SK-N-DZ (cell line): ENCODE measurements around the gene PTTG1IP.

Experiments
- DNase-seq: peaks from one replicate; pipeline ENCODE4 v3.0.0-alpha.2; 2015; ENCODE audit warnings: low spot score

Gene PTTG1IP

DNA sequence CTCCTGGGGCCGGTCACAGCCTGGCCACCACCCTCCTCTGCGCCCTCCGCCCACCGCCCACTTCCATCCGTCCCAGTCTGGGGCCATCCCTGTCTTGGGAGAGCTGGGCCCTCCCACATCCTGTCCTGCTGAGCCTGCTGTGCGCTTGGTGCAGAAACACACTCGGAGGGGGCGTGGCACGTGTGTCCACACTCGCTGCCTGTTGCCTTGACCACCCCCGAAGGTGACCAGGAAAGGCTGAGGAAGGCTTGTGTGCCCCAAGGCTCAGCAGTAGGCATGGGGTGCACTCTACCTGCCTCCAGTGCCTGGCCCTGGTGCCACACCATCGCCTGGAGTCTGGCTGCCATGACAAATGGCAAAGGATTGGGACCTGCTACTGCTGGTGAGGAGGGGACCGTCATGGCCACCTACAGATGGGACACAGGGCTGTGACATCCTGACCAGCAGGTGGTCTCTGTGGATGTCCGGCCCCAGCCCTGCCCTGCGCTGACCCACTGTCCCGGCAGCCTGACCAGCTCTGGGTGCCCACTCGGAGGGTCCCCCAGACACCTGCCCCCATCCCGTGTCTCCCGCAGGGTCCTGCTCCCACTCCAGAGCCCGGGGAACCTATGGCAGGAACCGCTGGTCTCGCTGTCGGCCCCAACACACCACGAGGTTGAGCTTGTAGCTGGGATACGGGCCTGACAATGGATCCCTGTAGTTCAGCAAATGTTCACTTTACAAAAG lies 23.2 kb upstream of the PTTG1IP start:
- DNase-seq, result no peak

DNA sequence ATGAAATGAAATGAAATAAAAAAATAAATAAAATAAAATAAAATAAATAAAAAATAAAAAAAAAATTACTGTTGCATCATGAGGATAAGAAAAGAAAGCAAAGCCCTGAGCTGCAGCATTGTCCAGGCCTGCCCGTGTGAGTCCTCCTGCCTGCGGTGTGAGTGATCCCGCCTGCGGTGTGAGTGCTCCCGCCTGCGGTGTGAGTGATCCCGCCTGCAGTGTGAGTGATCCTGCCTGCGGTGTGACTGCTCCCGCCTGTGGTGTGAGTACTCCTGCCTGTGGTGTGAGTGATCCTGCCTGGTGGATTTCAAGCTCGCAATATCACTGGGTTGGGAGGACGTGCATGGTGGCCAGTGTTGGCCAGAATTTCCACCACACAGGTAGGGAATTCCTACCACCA lies 22.4 kb upstream of the PTTG1IP start:
- no peak for DNase-seq

GRCh38 chr21:44894687-44895302 lies 21.3 kb upstream of the PTTG1IP start:
- DNase-seq, result no peak

GRCh38 chr21:44893948-44894656 lies 20.6 kb upstream of the PTTG1IP start:
- DNase-seq, result no peak

DNA sequence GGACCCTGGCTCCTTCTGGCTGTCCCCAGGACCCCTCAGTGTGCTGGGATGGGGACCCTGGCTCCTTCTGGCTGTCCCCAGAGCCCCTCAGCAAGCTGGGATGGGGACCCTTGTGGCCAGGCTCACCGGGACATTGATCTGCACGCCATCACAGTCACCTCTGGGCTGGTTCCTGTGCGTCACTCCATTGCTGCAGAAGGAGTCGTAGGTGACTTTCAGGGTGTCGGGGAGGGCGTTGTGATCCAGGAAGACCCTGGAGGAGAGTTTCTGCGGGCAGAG lies 19.7 kb upstream of the PTTG1IP start:
- no peak for DNase-seq

DNA sequence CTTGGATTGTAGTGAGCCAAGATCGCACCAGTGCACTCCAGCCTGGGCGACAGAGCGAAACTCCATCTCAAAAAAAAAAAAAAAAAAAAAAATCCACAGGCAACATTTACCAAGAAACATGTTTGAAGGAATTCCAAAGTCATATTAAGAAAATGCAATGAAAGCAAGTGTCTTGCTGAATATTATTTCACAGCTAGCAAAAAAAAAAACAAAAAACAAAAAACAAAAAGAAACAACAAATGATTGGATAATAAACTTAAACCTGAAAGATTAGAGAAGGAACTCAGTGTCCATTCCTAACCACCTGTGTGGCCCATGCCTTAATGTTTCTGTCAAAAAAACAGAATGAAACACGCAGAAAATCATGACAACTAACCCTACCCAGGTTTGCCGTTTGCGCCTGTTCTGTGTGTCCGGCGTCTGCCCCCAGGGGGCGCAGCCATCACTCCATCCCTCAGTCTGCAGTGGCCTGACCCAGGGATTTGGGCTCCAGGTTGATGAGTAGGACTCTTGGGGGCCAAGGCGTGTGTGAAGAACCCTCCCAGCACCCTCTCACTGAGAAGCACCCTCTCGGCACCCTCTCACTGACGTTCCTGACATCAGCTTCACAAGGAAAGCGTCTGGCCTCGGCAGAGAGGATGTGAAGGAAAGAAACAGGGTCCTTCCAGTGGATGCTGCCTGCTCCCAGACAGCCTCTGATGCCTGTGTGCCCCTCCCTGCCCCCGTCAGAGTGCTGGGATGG lies 19.2 kb upstream of the PTTG1IP start:
- peak; percentile 40 for DNase-seq

DNA sequence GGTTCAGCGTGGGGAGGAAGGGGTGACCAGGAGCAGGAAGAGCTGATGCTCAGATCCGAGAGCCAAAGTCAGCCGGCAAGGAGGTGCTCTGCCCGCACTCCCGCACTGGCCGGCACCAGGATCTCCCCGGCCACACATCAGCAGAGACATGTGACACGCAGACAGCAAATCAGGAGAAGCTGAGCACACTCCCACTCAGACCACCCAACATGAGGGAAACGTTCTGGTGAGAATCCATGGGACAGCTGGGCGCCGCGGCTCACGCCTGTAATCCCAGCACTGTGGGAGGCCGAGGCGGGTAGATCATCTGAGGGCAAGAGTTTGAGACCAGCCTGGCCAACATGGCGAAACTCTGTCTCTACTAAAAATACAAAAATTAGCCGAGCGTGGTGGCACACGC lies 18.6 kb upstream of the PTTG1IP start:
- DNase-seq, result no peak

- DNase-seq, result no peak
These were observed 18.1 kb upstream of the PTTG1IP start for GRCh38 chr21:44891631-44892031.

DNA sequence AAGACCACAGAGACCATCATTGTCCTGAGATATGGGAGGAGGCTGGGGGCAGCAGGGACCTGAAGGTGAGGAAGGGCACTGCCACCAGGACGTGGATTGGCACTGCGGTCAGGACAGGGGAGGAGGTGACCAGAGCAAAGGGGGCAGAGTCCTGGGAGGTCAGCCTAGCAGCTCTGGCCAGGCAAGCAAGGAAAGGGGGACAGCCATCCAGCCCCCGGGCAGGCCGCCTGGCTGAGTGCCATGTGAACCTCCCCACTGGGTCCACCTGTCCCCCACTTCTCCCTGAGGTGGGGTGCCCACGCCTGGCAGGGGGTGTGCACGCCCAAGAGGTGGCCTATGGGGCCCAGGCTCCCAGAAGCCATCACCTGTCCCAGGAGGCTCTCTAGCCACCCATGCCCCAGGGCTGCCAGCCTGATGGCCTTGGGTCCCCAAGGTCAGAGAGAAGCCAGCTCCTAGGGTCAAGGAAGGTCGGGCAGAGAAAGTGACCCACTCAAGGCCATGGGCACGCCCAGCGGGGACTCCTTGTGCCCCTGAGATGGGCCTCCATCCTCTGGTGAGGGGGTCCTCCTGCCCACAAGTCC lies 17.6 kb upstream of the PTTG1IP start:
- DNase-seq, result no peak

- DNase-seq, result peak; percentile 60
These were observed 16.9 kb upstream of the PTTG1IP start for GRCh38 chr21:44890338-44890931.

- DNase-seq, result no peak
These were observed 16.3 kb upstream of the PTTG1IP start for GRCh38 chr21:44889625-44890337.

DNA sequence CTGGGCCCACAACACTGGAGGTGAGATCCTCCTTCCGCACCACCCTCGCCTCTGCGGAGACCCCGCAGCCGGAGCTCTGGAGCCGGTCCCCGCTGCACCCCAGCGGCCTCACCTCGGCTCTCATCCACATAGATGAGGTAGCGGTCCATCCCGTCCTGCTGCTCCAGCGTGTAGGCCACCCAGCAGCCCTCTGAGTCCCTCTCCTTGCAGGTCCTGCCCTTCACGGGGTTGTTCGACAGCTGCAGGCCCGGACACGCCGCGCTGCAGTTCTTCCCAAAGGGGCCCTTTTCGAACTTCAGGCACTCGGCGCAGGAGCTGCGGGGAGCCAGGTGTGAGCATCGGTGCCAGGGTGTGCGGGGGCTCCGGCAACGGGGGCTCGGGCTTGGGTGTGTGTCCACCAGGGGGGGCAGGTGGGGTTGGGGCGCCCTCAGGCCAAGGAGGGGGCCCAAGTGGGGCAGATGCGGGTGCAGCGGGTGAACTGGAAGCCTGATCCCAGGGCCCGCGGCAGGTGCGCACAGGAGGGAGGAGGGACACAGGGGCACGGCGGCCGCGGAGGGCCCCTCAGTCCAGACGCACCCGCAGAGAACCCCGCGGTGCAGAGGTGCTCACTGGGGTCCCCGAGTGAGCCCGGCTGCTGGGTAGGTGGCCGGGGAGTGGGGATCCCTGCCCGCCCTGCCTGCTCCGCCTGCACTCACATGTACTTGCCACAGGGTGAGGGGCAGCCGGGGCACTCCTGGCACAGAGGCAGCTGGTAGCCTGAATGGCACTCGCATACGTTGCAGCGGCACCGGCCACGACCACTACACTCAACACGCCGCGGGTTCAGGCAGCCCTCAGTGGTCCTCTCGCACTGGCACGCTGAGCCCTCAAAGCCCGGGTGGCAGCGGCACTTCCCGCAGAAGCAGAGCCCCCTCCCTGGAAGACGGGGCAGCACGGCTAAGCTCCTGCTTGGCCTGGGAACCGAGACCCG lies 15.4 kb upstream of the PTTG1IP start:
- DNase-seq, result no peak

GRCh38 chr21:44887807-44888580 lies 14.5 kb upstream of the PTTG1IP start:
- DNase-seq, result no peak

GRCh38 chr21:44887126-44887806 lies 13.8 kb upstream of the PTTG1IP start:
- no peak for DNase-seq

DNA sequence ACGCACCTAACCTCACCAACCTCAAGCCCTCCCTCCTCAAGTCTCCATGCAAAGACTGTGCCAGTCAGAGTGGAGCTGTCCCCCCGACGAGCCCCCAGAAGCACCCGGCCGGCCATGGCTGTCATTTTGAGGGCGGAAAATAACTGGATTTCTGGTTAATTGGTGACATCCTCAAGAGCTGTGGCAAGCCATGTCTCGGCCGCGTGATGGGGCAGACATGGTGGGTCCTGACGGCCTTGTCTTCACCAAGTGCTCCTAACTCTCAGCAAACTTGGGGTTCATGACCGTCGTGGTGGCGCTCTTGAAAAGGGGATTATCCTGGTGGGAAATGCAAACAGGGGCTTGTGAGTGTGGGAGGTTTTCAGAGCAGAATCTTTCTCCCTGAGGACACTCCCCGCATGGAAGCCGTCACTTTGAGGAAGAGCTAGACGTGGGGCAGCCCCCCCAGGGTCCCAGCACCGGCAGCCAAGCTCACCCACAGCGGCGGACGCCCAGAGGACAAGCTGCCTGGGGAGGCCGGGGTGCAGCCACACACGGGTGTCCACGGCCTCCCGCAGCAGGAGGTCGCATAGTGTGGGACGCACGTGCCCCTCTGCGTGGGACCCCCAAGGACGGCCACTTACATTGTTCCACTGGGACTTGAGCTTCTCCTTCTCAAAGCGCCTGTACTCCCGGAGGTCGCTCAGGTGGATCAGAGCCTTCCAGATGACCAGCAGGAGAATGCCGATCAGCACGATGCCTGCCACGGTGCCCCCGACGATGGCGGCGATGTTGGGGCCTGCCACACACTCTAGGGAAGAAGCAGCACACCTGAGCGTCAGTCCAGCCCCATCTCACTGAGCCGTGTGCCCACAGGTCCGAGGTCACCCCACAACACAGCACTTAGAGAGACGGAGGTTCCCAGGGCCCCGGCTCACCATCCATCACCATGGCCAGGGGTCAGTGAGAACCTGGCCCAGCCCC lies 12.9 kb upstream of the PTTG1IP start:
- no peak for DNase-seq

DNA sequence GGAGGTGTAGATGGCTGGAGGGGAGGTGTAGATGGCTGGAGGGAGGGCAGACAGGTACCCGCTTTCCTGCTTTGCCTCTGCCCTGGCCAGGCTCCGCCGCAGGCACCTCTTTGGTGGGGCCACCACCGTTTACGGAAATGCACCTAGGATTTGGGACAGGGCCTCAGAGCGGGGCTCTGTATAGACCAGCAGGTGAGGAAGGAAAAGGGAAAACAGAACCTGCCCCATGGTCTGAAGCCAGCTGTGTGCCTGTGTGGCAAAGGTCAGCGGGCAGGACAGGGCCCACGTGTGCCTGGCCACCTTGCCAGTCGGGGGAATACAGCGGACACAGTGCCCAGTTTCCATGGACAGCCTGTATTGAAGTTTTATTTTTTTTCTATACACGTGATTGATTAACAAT lies 12.1 kb upstream of the PTTG1IP start:
- no peak for DNase-seq

DNA sequence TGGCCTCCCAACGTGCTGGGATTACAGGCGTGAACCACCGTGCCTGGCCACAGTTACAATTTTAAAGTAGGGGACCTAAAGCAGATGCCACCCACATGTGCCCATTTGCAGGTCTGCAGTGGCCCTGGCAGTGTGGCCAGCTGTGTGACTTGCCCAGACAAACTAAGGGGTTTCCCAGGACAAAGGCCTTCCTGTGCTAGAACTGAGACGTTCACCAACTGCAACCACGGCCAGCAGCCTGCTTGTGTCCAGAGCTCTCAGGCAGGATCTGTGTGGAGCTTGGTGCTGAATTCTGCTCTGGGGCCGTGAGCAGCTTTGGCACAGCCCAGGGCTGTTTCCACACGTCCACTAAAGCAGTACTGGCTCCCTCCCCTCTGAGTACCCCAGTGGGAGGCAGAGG lies 10.6 kb upstream of the PTTG1IP start:
- DNase-seq, result no peak
